ENCODE measurements around the gene SRGAP1.

- TF ChIP-seq IRF9 (CRISPR knock-in tag; IDR thresholded peaks at IDR 0.05; ENCODE audit: borderline replicate concordance) (no peak), ATF4 (CRISPR knock-in tag; IDR thresholded peaks at IDR 0.05) (no peak), SKIL (CRISPR knock-in tag; IDR thresholded peaks at IDR 0.05; ENCODE audit: borderline replicate concordance) (no peak), DR1 (CRISPR knock-in tag; IDR thresholded peaks at IDR 0.05) (no peak), ARHGAP35 (CRISPR knock-in tag; IDR thresholded peaks at IDR 0.05; ENCODE audit: borderline replicate concordance) (no peak), POLR2A (IDR thresholded peaks at IDR 0.05; ENCODE audit: insufficient read depth in 1 of 2, low read depth in 2 of 2, low read length in 2 of 2) (no peak)
Measured at GRCh38 chr12:63795944-63796343, 48.6 kb upstream of the SRGAP1 start.
